A549 (cell line): ENCODE measurements around the gene HCFC1R1.

Source experiments
- HDAC2 ChIP-seq: fragments of 200-600 bp; sonication (generic); IDR thresholded peaks from 2 replicates; pipeline ENCODE4 v1.6.1; 2016
- JUNB ChIP-seq: fragments of >200 bp; sonication (Bioruptor Twin); formaldehyde crosslinking; IDR thresholded peaks from 2 replicates; pipeline ENCODE4 v1.6.1; 2016
- KDM1A ChIP-seq: fragments of 200-600 bp; sonication (generic); IDR thresholded peaks from 2 replicates; pipeline ENCODE4 v1.6.1; 2016; ENCODE audit warnings: low read depth, mild to moderate bottlenecking
- NFE2L2 ChIP-seq: fragments of 150-350 bp; conservative IDR thresholded peaks from 2 replicates; pipeline ENCODE4 v1.6.1; 2014; ENCODE audit warnings: low read length
- POLR2A ChIP-seq: IDR thresholded peaks from 2 replicates; pipeline ENCODE4 v1.6.1; 2012; ENCODE audit warnings: mild to moderate bottlenecking, low read length
- ZC3H11A ChIP-seq: fragments of 450-650 bp; IDR thresholded peaks from 2 replicates; pipeline ENCODE4 v1.6.1; 2014; ENCODE audit warnings: antibody characterized with exemption, mild to moderate bottlenecking
- TF ChIP-seq, protein P1 (sequence below): fragments of >200 bp; sonication (Bioruptor Twin); formaldehyde crosslinking; IDR thresholded peaks from 3 replicates; pipeline ENCODE4 v1.5.1; 2016
- TF ChIP-seq, protein P2 (sequence below): IDR thresholded peaks from 2 replicates; pipeline ENCODE4 v1.6.1; 2012

DNA sequence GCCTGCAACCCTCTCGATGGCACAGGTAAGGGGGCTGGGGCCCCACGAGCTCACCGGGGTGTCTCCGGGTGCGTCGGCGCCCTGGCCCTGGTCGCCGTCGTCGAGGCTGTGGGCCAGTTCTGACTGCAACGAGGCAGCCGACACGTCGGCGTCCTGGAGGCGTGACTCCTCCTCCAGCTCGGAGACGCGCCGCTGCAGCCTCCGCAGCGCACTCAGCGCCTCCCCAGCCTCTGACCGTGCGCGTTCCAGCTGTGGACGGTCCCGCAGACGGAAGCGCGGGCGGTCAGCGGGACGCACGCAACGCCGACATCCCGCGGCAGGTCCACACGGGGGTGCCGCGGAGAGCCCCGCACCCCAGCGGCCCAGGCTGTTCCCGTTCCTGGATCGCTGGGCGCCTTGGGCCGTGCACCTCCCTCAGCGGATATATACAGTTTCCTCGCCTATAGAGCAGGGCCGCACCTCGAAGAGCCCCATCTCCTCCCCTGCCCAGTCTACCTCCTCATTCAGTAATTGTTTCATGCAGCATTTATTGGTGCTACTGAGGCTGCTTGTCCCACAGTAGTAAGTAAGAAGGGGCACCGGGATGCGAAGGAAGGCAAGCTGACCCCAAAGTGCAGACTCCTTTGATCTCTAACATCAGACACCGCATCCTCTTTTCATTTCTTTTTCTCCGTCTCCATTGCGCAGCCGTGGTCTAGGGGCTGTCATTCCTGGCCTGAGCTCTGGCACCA lies 5.9 kb upstream of the HCFC1R1 start:
- TF ChIP-seq, protein P1, sequence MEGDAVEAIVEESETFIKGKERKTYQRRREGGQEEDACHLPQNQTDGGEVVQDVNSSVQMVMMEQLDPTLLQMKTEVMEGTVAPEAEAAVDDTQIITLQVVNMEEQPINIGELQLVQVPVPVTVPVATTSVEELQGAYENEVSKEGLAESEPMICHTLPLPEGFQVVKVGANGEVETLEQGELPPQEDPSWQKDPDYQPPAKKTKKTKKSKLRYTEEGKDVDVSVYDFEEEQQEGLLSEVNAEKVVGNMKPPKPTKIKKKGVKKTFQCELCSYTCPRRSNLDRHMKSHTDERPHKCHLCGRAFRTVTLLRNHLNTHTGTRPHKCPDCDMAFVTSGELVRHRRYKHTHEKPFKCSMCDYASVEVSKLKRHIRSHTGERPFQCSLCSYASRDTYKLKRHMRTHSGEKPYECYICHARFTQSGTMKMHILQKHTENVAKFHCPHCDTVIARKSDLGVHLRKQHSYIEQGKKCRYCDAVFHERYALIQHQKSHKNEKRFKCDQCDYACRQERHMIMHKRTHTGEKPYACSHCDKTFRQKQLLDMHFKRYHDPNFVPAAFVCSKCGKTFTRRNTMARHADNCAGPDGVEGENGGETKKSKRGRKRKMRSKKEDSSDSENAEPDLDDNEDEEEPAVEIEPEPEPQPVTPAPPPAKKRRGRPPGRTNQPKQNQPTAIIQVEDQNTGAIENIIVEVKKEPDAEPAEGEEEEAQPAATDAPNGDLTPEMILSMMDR, result no peak
- TF ChIP-seq POLR2A (no peak), HDAC2 (no peak), NFE2L2 (no peak), ZC3H11A (no peak), KDM1A (no peak), JUNB (no peak)
- TF ChIP-seq, protein P2, sequence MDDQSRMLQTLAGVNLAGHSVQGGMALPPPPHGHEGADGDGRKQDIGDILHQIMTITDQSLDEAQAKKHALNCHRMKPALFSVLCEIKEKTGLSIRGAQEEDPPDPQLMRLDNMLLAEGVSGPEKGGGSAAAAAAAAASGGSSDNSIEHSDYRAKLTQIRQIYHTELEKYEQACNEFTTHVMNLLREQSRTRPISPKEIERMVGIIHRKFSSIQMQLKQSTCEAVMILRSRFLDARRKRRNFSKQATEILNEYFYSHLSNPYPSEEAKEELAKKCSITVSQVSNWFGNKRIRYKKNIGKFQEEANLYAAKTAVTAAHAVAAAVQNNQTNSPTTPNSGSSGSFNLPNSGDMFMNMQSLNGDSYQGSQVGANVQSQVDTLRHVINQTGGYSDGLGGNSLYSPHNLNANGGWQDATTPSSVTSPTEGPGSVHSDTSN, result no peak
